ENCODE measurements around the gene AWAT2. TPM values are rescaled to one million over a fixed set of nuclear protein-coding genes. Genes with fewer than 3 reads are reported as not detected.

The AWAT2 gene
- total and polyA plus RNA-seq, 2 experiments from 2014 or later, result not detected

DNA sequence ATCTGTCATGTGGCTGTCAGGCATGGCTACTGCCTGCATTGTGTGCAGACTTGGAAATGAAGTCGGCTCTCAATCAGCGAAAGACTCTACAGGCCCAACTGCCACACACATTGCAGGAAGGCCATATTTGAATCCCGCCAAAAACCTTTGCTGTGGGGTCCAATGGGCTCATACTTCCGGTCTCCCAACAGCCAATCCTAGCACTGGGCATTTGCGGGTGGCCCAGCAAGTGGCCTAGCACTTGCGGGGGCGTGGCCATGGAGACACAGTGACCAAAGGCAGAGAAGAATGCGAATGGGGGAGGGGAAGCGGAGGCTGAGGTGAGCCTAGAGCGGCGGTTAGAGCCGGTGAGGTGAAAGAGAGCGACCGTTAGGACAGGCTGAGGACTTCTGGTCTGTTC lies 12.3 kb upstream of the AWAT2 start, which contains the start of gene OTUD6A:
Gene OTUD6A, plus strand, starts transcription at position 382 of the 400 bp plus-strand sequence. CDS start 68 bp downstream, outside the sequence.
- H2AFZ ChIP-seq, result no peak within 1 kb of the TSS
- H4K20me1 ChIP-seq (ENCODE audit: insufficient read depth, poor library complexity, severe bottlenecking), result no peaks in the 10 kb centered on the region
- H3K27ac ChIP-seq, result no peak within 1 kb of the TSS
- 90% methylated on average over 14 of the region's 14 CpGs for WGBS (ENCODE audit: low lambda C conversion rate, missing lambda C conversion rate)
- TF ChIP-seq EZH2 (IDR thresholded peaks at IDR 0.05; ENCODE audit: borderline replicate concordance), result no peak
- TF ChIP-seq, protein P1, sequence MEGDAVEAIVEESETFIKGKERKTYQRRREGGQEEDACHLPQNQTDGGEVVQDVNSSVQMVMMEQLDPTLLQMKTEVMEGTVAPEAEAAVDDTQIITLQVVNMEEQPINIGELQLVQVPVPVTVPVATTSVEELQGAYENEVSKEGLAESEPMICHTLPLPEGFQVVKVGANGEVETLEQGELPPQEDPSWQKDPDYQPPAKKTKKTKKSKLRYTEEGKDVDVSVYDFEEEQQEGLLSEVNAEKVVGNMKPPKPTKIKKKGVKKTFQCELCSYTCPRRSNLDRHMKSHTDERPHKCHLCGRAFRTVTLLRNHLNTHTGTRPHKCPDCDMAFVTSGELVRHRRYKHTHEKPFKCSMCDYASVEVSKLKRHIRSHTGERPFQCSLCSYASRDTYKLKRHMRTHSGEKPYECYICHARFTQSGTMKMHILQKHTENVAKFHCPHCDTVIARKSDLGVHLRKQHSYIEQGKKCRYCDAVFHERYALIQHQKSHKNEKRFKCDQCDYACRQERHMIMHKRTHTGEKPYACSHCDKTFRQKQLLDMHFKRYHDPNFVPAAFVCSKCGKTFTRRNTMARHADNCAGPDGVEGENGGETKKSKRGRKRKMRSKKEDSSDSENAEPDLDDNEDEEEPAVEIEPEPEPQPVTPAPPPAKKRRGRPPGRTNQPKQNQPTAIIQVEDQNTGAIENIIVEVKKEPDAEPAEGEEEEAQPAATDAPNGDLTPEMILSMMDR (IDR thresholded peaks at IDR 0.05; ENCODE audit: poor library complexity), result no peak
- no peak for TF ChIP-seq EZH2phosphoT487 (IDR thresholded peaks at IDR 0.05; ENCODE audit: low read depth, severe bottlenecking, unreplicated experiment)
- H3K27me3 ChIP-seq, result no peaks in the 10 kb centered on the region
- H3K79me2 ChIP-seq, result no peaks in the 10 kb centered on the region
- H3K9me3 ChIP-seq (ENCODE audit: low read depth), result no peaks in the 10 kb centered on the region
- H3K36me3 ChIP-seq (replicated peaks; ENCODE audit: insufficient read depth, low read depth), result no peaks in the 10 kb centered on the region
- DNase-seq (ENCODE audit: low spot score), result no peak
- no peak within 1 kb of the TSS for H3K4me3 ChIP-seq
- no peaks in the 10 kb centered on the region for H3K9me2 ChIP-seq (replicated peaks; ENCODE audit: insufficient read depth)
- H3K4me1 ChIP-seq (ENCODE audit: insufficient read depth), result no peaks in the 10 kb centered on the region
- H3K4me2 ChIP-seq, result no peak within 1 kb of the TSS

- WGBS (ENCODE audit: low lambda C conversion rate, missing lambda C conversion rate), result 73% methylated on average over 5 of the region's 5 CpGs
- no peak overlapping the region for H2AFZ ChIP-seq
- no peak for DNase-seq (ENCODE audit: low spot score)
- TF ChIP-seq EZH2 (IDR thresholded peaks at IDR 0.05; ENCODE audit: borderline replicate concordance) (no peak), EZH2phosphoT487 (IDR thresholded peaks at IDR 0.05; ENCODE audit: low read depth, severe bottlenecking, unreplicated experiment) (no peak)
- TF ChIP-seq, protein P1 (IDR thresholded peaks at IDR 0.05; ENCODE audit: poor library complexity), result no peak
- no peaks in the 10 kb centered on the region for H3K9me2 ChIP-seq (replicated peaks; ENCODE audit: insufficient read depth)
- no peaks in the 10 kb centered on the region for H3K4me1 ChIP-seq (ENCODE audit: insufficient read depth)
- no peak overlapping the region for H3K27ac ChIP-seq
- no peaks in the 10 kb centered on the region for H3K27me3 ChIP-seq
- no peaks in the 10 kb centered on the region for H3K36me3 ChIP-seq (replicated peaks; ENCODE audit: insufficient read depth, low read depth)
- no peaks in the 10 kb centered on the region for H4K20me1 ChIP-seq (ENCODE audit: insufficient read depth, poor library complexity, severe bottlenecking)
- H3K4me3 ChIP-seq, result no peak overlapping the region
- H3K4me2 ChIP-seq, result no peak overlapping the region
- H3K9me3 ChIP-seq (ENCODE audit: low read depth), result no peaks in the 10 kb centered on the region
- no peaks in the 10 kb centered on the region for H3K79me2 ChIP-seq
These were observed 4.7 kb upstream of the AWAT2 start for GRCh38 chrX:70054391-70054790.

GRCh38 chrX:70052895-70053615 lies 3.3 kb upstream of the AWAT2 start:
- Histone ChIP-seq H3K9me2 (replicated peaks; ENCODE audit: insufficient read depth) (no peaks in the 10 kb centered on the region), H3K4me1 (ENCODE audit: insufficient read depth) (no peaks in the 10 kb centered on the region), H2AFZ (no peak overlapping the region), H3K27me3 (no peaks in the 10 kb centered on the region), H3K79me2 (no peaks in the 10 kb centered on the region), H3K4me3 (no peak overlapping the region), H3K9me3 (ENCODE audit: low read depth) (no peaks in the 10 kb centered on the region), H4K20me1 (ENCODE audit: insufficient read depth, poor library complexity, severe bottlenecking) (no peaks in the 10 kb centered on the region), H3K27ac (no peak overlapping the region), H3K4me2 (no peak overlapping the region), H3K36me3 (replicated peaks; ENCODE audit: insufficient read depth, low read depth) (no peaks in the 10 kb centered on the region)
- WGBS (ENCODE audit: low lambda C conversion rate, missing lambda C conversion rate), result 79% methylated on average over 11 of the region's 11 CpGs
- no peak for DNase-seq (ENCODE audit: low spot score)
- TF ChIP-seq, protein P1 (IDR thresholded peaks at IDR 0.05; ENCODE audit: poor library complexity), result no peak
- TF ChIP-seq EZH2phosphoT487 (IDR thresholded peaks at IDR 0.05; ENCODE audit: low read depth, severe bottlenecking, unreplicated experiment), result no peak
- no peak for TF ChIP-seq EZH2 (IDR thresholded peaks at IDR 0.05; ENCODE audit: borderline replicate concordance)
